Measurements from ENCODE around the gene DDX3Y. TPM values are rescaled to one million over a fixed set of nuclear protein-coding genes. Genes with fewer than 3 reads are reported as not detected.

The DDX3Y gene
- total RNA-seq, 1 experiment from 2014 or later: not detected

- no TSS peak for BruUV-seq (replicated peaks)
- no peaks in the 10 kb centered on the region for H3F3A ChIP-seq (ENCODE audit: low read length, unreplicated experiment)
- H3K27me3 ChIP-seq (ENCODE audit: low read length): no peaks in the 10 kb centered on the region
- H3K27ac ChIP-seq (ENCODE audit: low read length): no peak overlapping the region
- no peaks in the 10 kb centered on the region for H3K79me2 ChIP-seq (ENCODE audit: low read length)
- no peaks in the 10 kb centered on the region for H3K36me3 ChIP-seq (ENCODE audit: low read depth, low read length)
- no peaks in the 10 kb centered on the region for H4K20me1 ChIP-seq (ENCODE audit: low read length)
- ChIA-PET CTCF (no interaction called here), POLR2A (ENCODE audit: unreplicated experiment) (no interaction called here)
- H3K9ac ChIP-seq (ENCODE audit: low read length): no peak overlapping the region
- ATAC-seq (no peak), DNase-seq (no peak)
- TF ChIP-seq EZH2 (IDR thresholded peaks at IDR 0.05; ENCODE audit: low read length, unreplicated experiment) (no peak), EZH2phosphoT487 (IDR thresholded peaks at IDR 0.05; ENCODE audit: borderline replicate concordance, low read length) (no peak), CTCF (conservative IDR thresholded peaks at IDR 0.05; ENCODE audit: low read depth, low read length) (no peak)
- intact Hi-C loops (cut with micrococcal nuclease): no loop called here
- no peak overlapping the region for H3K4me3 ChIP-seq (ENCODE audit: low read length)
- no peaks in the 10 kb centered on the region for H3K9me2 ChIP-seq (replicated peaks; ENCODE audit: low read length)
- H3K9me3 ChIP-seq (ENCODE audit: low read length): no peaks in the 10 kb centered on the region
- H3K4me1 ChIP-seq (ENCODE audit: insufficient read depth, low read length): no peaks in the 10 kb centered on the region
- H3K4me2 ChIP-seq (ENCODE audit: low read length): no peak overlapping the region
- no peak overlapping the region for H2AFZ ChIP-seq (ENCODE audit: low read length)
Observed at GRCh38 chrY:12941725-12942687, 37.3 kb downstream of the DDX3Y start.

Other genes with a start within 250 kb of the DDX3Y start
- gene USP9Y, start 203.6 kb upstream of the DDX3Y start, total RNA-seq (2014; rRNA removed): not detected in 2 replicates